Mucosa of descending colon (tissue), 3 donors: ENCODE data around the gene USP12. TPM values are rescaled to one million over a fixed set of nuclear protein-coding genes. Genes with fewer than 3 reads are reported as not detected.

Source experiments
- ATAC-seq: fragments of 200-7000 bp; cut with Tn5 transposase; one replicate; pipeline ENCODE4 v1.9.1; 2020; ENCODE audit warnings: mild to moderate bottlenecking, moderate library complexity
- DNase-seq, 3 donors: peaks; one replicate each; pipeline ENCODE4 v3.0.0-alpha.2; 2020
- H3K36me3 ChIP-seq: fragments of 200-600 bp; one replicate; pipeline ENCODE4 v1.8.0; 2021; ENCODE audit warnings: low read depth, mild to moderate bottlenecking
- H3K4me1 ChIP-seq: fragments of 200-600 bp; one replicate; pipeline ENCODE4 v1.8.0; 2021; ENCODE audit warnings: low read depth, mild to moderate bottlenecking
- H3K4me3 ChIP-seq: fragments of 200-600 bp; one replicate; pipeline ENCODE4 v1.8.0; 2021; ENCODE audit warnings: mild to moderate bottlenecking
- H3K9me3 ChIP-seq: fragments of 200-600 bp; one replicate; pipeline ENCODE4 v1.8.0; 2021; ENCODE audit warnings: mild to moderate bottlenecking
- intact Hi-C, 2 donors: fragments of 100-400 bp; cut with DNase I in 1 of 2; cut with micrococcal nuclease in 1 of 2; formaldehyde crosslinking; loops; one replicate each; pipeline versions ENCODE4 v1.11.0 to v1.11.1; 2022; cut with DNase I, micrococcal nuclease
- total RNA-seq, 3 donors: library from RNA; stranded (reverse); fragmentation: NEBNext Ultra II Directional in 2 of 3; extraction: Animal tissue kit (Norgen Biotek cat#: 25700) in 2 of 3; gene quantifications; one replicate each; pipeline versions ENCODE4 v1.2.1 to v1.2.4, GENCODE V29; 2021 to 2023
- TF ChIP-seq, protein P1 (sequence below): fragments of 200-600 bp; IDR thresholded peaks from one replicate; pipeline ENCODE4 v1.8.0; 2022; ENCODE audit warnings: antibody characterized with exemption, mild to moderate bottlenecking
- donor health status: DM: no; HTN: no; CAD: no; lungs with moderate emphysema.
- donor health status: DM: no; HTN: no; CAD: no.
- donor health status: DM: no; HTN: yes; CAD: no.

USP12 gene
- total RNA-seq, 3 donors from 2014 or later = 34.3 to 77.1 (median 45.0) TPM

DNA sequence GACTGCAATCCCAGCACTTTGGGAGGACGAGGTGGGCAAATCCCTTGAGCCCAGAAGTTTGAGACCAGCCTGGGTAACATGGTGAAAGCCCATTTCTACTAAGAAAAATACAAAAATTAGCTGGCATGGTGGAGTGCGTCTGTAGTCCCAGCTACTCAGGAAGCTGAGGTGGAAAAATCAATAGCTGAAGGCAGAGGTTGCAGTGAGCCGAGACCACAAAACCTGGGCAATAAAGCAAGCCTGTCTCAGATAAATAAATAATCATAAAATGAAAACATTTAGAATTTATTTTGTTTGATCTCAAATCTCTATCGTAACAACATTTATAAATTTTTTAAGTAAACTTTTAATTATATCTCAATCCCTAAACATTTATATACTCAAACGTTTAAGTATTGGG is 36.6 kb downstream of the USP12 start:
- H3K36me3 ChIP-seq = no peaks in the 10 kb centered on the region
- H3K9me3 ChIP-seq = no peaks in the 10 kb centered on the region
- no peak overlapping the region for H3K4me3 ChIP-seq
- ATAC-seq (no peak), DNase-seq (no peak)
- intact Hi-C loops = no loop called here
- TF ChIP-seq, protein P1, sequence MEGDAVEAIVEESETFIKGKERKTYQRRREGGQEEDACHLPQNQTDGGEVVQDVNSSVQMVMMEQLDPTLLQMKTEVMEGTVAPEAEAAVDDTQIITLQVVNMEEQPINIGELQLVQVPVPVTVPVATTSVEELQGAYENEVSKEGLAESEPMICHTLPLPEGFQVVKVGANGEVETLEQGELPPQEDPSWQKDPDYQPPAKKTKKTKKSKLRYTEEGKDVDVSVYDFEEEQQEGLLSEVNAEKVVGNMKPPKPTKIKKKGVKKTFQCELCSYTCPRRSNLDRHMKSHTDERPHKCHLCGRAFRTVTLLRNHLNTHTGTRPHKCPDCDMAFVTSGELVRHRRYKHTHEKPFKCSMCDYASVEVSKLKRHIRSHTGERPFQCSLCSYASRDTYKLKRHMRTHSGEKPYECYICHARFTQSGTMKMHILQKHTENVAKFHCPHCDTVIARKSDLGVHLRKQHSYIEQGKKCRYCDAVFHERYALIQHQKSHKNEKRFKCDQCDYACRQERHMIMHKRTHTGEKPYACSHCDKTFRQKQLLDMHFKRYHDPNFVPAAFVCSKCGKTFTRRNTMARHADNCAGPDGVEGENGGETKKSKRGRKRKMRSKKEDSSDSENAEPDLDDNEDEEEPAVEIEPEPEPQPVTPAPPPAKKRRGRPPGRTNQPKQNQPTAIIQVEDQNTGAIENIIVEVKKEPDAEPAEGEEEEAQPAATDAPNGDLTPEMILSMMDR = no peak
- H3K4me1 ChIP-seq = peaks cover 3% of the 10 kb centered on the region

DNA sequence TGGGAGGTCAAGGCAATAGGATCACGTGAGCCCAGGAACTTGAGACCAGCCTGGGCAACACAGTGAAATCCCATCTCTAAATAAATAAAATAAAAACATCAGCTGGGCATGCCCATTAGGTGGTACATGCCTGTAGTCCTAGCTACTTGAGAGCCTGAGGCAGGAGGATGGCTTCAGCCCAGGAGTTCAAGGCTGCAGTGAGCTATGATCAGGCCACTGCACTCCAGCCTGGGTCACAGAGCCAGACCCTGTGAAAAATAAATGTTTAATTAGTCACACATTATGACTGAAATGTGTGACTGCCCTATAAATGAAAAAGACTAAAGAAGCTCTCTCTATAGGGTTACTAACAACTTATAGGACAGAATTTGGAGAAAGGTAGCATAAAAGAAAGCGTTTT is 37.7 kb downstream of the USP12 start:
- ATAC-seq (no peak), DNase-seq (no peak)
- intact Hi-C loops = no loop called here
- H3K4me3 ChIP-seq = no peak overlapping the region
- no peaks in the 10 kb centered on the region for H3K9me3 ChIP-seq
- TF ChIP-seq, protein P1 = no peak
- no peaks in the 10 kb centered on the region for H3K36me3 ChIP-seq
- H3K4me1 ChIP-seq = peaks cover 3% of the 10 kb centered on the region

- intact Hi-C loops = no loop called here
- Histone ChIP-seq H3K4me3 (no peak overlapping the region), H3K36me3 (no peaks in the 10 kb centered on the region), H3K4me1 (peaks cover 3% of the 10 kb centered on the region), H3K9me3 (no peaks in the 10 kb centered on the region)
- TF ChIP-seq, protein P1 = no peak
- DNase-seq (no peak), ATAC-seq (no peak)
Measured at GRCh38 chr13:27132538-27132937, 39.1 kb downstream of the USP12 start.

- Histone ChIP-seq H3K4me1 (peaks cover 3% of the 10 kb centered on the region), H3K9me3 (no peaks in the 10 kb centered on the region), H3K4me3 (no peak overlapping the region), H3K36me3 (no peaks in the 10 kb centered on the region)
- ATAC-seq = no peak
- DNase-seq = no peak
- intact Hi-C loops = no loop called here
- TF ChIP-seq, protein P1 = no peak
Measured at GRCh38 chr13:27131906-27132305, 39.7 kb downstream of the USP12 start.

- H3K9me3 ChIP-seq = no peaks in the 10 kb centered on the region
- intact Hi-C loops = no loop called here
- peak; percentile 95 for ATAC-seq
- no peaks in the 10 kb centered on the region for H3K36me3 ChIP-seq
- TF ChIP-seq, protein P1 = no peak
- peaks cover 3% of the 10 kb centered on the region for H3K4me1 ChIP-seq
- no peak overlapping the region for H3K4me3 ChIP-seq
- DNase-seq = peak in 1 of 3 donors; percentile 41
Measured at GRCh38 chr13:27130979-27131623, 40.5 kb downstream of the USP12 start.
